ENCODE results near the gene KCNK13.
"Not testable (repeated sequence)": the region's sequence is repeated elsewhere in the genome, so short reads cannot be mapped to it uniquely, and the experiment has no call there.

DNA sequence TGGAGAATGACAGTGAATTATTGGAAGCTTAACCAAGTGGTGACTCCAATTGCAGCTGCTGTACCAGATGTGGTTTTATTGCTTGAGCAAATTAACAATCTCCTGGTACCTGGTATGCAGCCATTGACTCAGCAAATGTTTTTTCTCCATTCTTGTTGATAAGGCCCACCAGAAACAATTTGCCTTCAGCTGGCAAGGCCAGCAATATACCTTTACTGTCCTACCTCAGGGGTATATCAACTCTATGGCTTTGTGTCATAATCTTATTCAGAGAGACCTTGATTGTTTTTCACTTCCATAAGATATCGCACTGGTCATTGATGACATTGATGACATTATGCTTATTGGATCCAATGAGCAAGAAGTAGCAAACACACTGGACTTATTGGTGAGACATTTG lies 168.1 kb downstream of the KCNK13 start:
- TF ChIP-seq POLR2AphosphoS5 (IDR thresholded peaks at IDR 0.05; ENCODE audit: low read depth, low read length); FOXJ3 (CRISPR knock-in tag; IDR thresholded peaks at IDR 0.05); NRF1 (IDR thresholded peaks at IDR 0.05; ENCODE audit: low read depth, low read length); RCOR1 (IDR thresholded peaks at IDR 0.05; ENCODE audit: low read length); ELF1 (IDR thresholded peaks at IDR 0.05); SIN3A (IDR thresholded peaks at IDR 0.05; ENCODE audit: borderline replicate concordance, low read depth, low read length); GATA2 (CRISPR knock-in tag; IDR thresholded peaks at IDR 0.05); EP300 (IDR thresholded peaks at IDR 0.05; ENCODE audit: borderline replicate concordance in 1 of 2, low read depth in 1 of 2, low read length in 1 of 2); RAD21 (IDR thresholded peaks at IDR 0.05; ENCODE audit: low read length): not testable (repeated sequence)
- TF ChIP-seq, protein P1, sequence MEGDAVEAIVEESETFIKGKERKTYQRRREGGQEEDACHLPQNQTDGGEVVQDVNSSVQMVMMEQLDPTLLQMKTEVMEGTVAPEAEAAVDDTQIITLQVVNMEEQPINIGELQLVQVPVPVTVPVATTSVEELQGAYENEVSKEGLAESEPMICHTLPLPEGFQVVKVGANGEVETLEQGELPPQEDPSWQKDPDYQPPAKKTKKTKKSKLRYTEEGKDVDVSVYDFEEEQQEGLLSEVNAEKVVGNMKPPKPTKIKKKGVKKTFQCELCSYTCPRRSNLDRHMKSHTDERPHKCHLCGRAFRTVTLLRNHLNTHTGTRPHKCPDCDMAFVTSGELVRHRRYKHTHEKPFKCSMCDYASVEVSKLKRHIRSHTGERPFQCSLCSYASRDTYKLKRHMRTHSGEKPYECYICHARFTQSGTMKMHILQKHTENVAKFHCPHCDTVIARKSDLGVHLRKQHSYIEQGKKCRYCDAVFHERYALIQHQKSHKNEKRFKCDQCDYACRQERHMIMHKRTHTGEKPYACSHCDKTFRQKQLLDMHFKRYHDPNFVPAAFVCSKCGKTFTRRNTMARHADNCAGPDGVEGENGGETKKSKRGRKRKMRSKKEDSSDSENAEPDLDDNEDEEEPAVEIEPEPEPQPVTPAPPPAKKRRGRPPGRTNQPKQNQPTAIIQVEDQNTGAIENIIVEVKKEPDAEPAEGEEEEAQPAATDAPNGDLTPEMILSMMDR (IDR thresholded peaks at IDR 0.05), result not testable (repeated sequence)
- TF ChIP-seq, protein P2, sequence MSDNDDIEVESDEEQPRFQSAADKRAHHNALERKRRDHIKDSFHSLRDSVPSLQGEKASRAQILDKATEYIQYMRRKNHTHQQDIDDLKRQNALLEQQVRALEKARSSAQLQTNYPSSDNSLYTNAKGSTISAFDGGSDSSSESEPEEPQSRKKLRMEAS (IDR thresholded peaks at IDR 0.05; ENCODE audit: low read depth), result not testable (repeated sequence)
- TF ChIP-seq, protein P3, sequence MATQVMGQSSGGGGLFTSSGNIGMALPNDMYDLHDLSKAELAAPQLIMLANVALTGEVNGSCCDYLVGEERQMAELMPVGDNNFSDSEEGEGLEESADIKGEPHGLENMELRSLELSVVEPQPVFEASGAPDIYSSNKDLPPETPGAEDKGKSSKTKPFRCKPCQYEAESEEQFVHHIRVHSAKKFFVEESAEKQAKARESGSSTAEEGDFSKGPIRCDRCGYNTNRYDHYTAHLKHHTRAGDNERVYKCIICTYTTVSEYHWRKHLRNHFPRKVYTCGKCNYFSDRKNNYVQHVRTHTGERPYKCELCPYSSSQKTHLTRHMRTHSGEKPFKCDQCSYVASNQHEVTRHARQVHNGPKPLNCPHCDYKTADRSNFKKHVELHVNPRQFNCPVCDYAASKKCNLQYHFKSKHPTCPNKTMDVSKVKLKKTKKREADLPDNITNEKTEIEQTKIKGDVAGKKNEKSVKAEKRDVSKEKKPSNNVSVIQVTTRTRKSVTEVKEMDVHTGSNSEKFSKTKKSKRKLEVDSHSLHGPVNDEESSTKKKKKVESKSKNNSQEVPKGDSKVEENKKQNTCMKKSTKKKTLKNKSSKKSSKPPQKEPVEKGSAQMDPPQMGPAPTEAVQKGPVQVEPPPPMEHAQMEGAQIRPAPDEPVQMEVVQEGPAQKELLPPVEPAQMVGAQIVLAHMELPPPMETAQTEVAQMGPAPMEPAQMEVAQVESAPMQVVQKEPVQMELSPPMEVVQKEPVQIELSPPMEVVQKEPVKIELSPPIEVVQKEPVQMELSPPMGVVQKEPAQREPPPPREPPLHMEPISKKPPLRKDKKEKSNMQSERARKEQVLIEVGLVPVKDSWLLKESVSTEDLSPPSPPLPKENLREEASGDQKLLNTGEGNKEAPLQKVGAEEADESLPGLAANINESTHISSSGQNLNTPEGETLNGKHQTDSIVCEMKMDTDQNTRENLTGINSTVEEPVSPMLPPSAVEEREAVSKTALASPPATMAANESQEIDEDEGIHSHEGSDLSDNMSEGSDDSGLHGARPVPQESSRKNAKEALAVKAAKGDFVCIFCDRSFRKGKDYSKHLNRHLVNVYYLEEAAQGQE (IDR thresholded peaks at IDR 0.05; ENCODE audit: low read depth, low read length), result not testable (repeated sequence)

Data from SK-N-SH (cell line).